SK-N-MC (cell line): ENCODE data around the gene PTPRF.

ENCODE experiments used
- EZH2 ChIP-seq: fragments of 200-600 bp; sonication (generic); IDR thresholded peaks from one replicate; pipeline ENCODE4 v1.6.1; 2017; ENCODE audit warnings: antibody characterized with exemption
- POLR2AphosphoS5 ChIP-seq: IDR thresholded peaks from 2 replicates; pipeline ENCODE4 v1.6.1; 2012; ENCODE audit warnings: mild to moderate bottlenecking, low read depth, low read length, borderline replicate concordance

GRCh38 chr1:43545695-43546387 is 15.2 kb downstream of the PTPRF start:
- TF ChIP-seq POLR2AphosphoS5 = no peak
- TF ChIP-seq EZH2 = no peak
